GM18526 (cell line): ENCODE data around the gene DEGS1.

Experiments
- POLR2A ChIP-seq: IDR thresholded peaks from 3 replicates; pipeline ENCODE4 v1.6.1; 2011; ENCODE audit not compliant: insufficient read length; ENCODE audit errors: extremely low read depth

DEGS1 gene

GRCh38 chr1:224219011-224219611 lies 36.1 kb downstream of the DEGS1 start:
- no peak for TF ChIP-seq POLR2A

- no peak for TF ChIP-seq POLR2A
These were observed 36.6 kb downstream of the DEGS1 start for GRCh38 chr1:224219612-224220059.

- no peak for TF ChIP-seq POLR2A
These were observed 41.0 kb downstream of the DEGS1 start for GRCh38 chr1:224223819-224224714.

- TF ChIP-seq POLR2A, result no peak
These were observed 43.9 kb downstream of the DEGS1 start for GRCh38 chr1:224226849-224227502.

GRCh38 chr1:224234017-224234416 lies 51.0 kb downstream of the DEGS1 start:
- no peak for TF ChIP-seq POLR2A

GRCh38 chr1:224235813-224236493 lies 52.9 kb downstream of the DEGS1 start:
- no peak for TF ChIP-seq POLR2A

- no peak for TF ChIP-seq POLR2A
These were observed 54.3 kb downstream of the DEGS1 start for GRCh38 chr1:224237119-224237881.

- no peak for TF ChIP-seq POLR2A
These were observed 55.2 kb downstream of the DEGS1 start for GRCh38 chr1:224238212-224238611.

- TF ChIP-seq POLR2A, result no peak
These were observed 55.7 kb downstream of the DEGS1 start for GRCh38 chr1:224238756-224239155.
